Type B pancreatic cell (in vitro differentiated cells): ENCODE results near the gene TMSB10. TPM values are rescaled to one million over a fixed set of nuclear protein-coding genes. Genes with fewer than 3 reads are reported as not detected.

ENCODE experiments used
- DNase-seq: peaks from one replicate; pipeline ENCODE4 v3.0.0; 2021; ENCODE audit warnings: mixed read lengths; ENCODE audit not compliant: unreplicated experiment; ENCODE audit errors: extremely low spot score
- H3K27ac Mint-ChIP-seq: 2 replicates; pipeline ENCODE4 v1.8.0; 2021; ENCODE audit warnings: mild to moderate bottlenecking, mixed read lengths
- H3K27me3 Mint-ChIP-seq: 2 replicates; pipeline ENCODE4 v1.8.0; 2021; ENCODE audit warnings: mixed read lengths
- H3K36me3 Mint-ChIP-seq: 2 replicates; pipeline ENCODE4 v1.8.0; 2021; ENCODE audit warnings: mixed read lengths
- H3K4me1 Mint-ChIP-seq: one replicate; pipeline ENCODE4 v1.8.0; 2021; ENCODE audit warnings: mixed read lengths; ENCODE audit not compliant: unreplicated experiment
- H3K4me3 Mint-ChIP-seq: 2 replicates; pipeline ENCODE4 v1.8.0; 2021; ENCODE audit warnings: mild to moderate bottlenecking, mixed read lengths
- H3K9me3 Mint-ChIP-seq: 2 replicates; pipeline ENCODE4 v1.8.0; 2021; ENCODE audit warnings: mixed read lengths
- CTCF ChIP-seq: fragments of 200-600 bp; sonication (generic); conservative IDR thresholded peaks from 2 replicates; pipeline ENCODE4 v1.5.0; 2021; ENCODE audit warnings: antibody characterized with exemption, mild to moderate bottlenecking
- total RNA-seq: library from RNA; stranded (reverse); gene quantifications from 2 replicates; pipeline ENCODE4 v1.2.1, GENCODE V29; 2021; ENCODE audit warnings: low replicate concordance

Gene TMSB10
- total RNA-seq, 1 donor from 2014 or later: 1,391 TPM

GRCh38 chr2:84925724-84926376, 20.4 kb downstream of the TMSB10 start:
- Mint-ChIP-seq H3K36me3 (no peaks in the 10 kb centered on the region), H3K27me3 (peaks cover 8% of the 10 kb centered on the region), H3K9me3 (no peaks in the 10 kb centered on the region), H3K4me3 (peak overlapping the region; percentile 86), H3K4me1 (peaks cover 11% of the 10 kb centered on the region), H3K27ac (peak overlapping the region; percentile 57)
- TF ChIP-seq CTCF: peak; percentile 99
- peak; percentile 94 for DNase-seq

- Mint-ChIP-seq H3K9me3 (no peaks in the 10 kb centered on the region), H3K27ac (no peak overlapping the region), H3K4me3 (no peak overlapping the region), H3K4me1 (peaks cover 11% of the 10 kb centered on the region), H3K36me3 (no peaks in the 10 kb centered on the region), H3K27me3 (peaks cover 8% of the 10 kb centered on the region)
- TF ChIP-seq CTCF: peak; percentile 18
- DNase-seq: no peak
Measured at GRCh38 chr2:84927275-84927627, 21.8 kb downstream of the TMSB10 start.

GRCh38 chr2:84931384-84931821, 25.9 kb downstream of the TMSB10 start:
- Mint-ChIP-seq H3K27me3 (peaks cover 4% of the 10 kb centered on the region), H3K4me3 (no peak overlapping the region), H3K36me3 (no peaks in the 10 kb centered on the region), H3K4me1 (peaks cover 7% of the 10 kb centered on the region), H3K9me3 (no peaks in the 10 kb centered on the region), H3K27ac (no peak overlapping the region)
- no peak for DNase-seq
- no peak for TF ChIP-seq CTCF

- Mint-ChIP-seq H3K9me3 (no peaks in the 10 kb centered on the region), H3K27me3 (no peaks in the 10 kb centered on the region)
Measured at GRCh38 chr2:84938194-84938879, 32.9 kb downstream of the TMSB10 start.

GRCh38 chr2:84939426-84940087, 34.1 kb downstream of the TMSB10 start:
- H3K27ac Mint-ChIP-seq: no peak overlapping the region

More at GRCh38 chr2:84938194-84938879, 32.9 kb downstream of the TMSB10 start:
- TF ChIP-seq CTCF: no peak
- H3K36me3 Mint-ChIP-seq: no peaks in the 10 kb centered on the region
- no peak overlapping the region for H3K4me3 Mint-ChIP-seq
- DNase-seq: no peak
- H3K4me1 Mint-ChIP-seq: no peaks in the 10 kb centered on the region
- H3K27ac Mint-ChIP-seq: no peak overlapping the region

More at GRCh38 chr2:84939426-84940087, 34.1 kb downstream of the TMSB10 start:
- TF ChIP-seq CTCF: no peak
- H3K4me1 Mint-ChIP-seq: no peaks in the 10 kb centered on the region
- H3K9me3 Mint-ChIP-seq: no peaks in the 10 kb centered on the region
- H3K27me3 Mint-ChIP-seq: no peaks in the 10 kb centered on the region
- H3K36me3 Mint-ChIP-seq: no peaks in the 10 kb centered on the region
- no peak overlapping the region for H3K4me3 Mint-ChIP-seq
- no peak for DNase-seq
